ENCODE results near the gene SHF.

DNA sequence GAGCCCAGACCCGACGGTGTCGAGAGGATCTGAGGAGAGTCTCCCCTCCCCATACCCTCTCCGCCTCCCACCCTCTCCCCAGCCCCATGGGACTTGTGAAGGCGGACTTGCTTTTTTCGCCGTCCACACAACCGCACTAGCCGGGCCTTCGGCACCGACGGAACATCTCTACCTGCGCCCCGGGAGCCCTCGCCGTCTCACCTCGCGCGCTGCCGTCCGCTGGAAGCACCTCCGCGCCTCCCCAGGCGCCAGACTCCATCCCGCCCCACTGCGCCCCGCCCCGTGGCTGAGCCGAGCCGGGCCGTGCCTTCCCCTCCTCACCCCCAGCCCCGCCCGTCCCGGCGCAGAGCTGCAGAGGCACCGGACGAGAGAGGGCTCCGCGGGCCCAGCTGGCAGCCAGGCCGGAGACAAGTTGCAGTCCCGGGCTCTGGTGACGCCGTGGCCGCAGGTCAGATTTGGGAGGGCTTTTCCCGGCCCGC lies 58.1 kb downstream of the SHF start, which contains the start of the genes DUOX1 and DUOXA1:
- TF ChIP-seq POLR2A (IDR thresholded peaks at IDR 0.05) = no peak
- TF ChIP-seq, protein P1, sequence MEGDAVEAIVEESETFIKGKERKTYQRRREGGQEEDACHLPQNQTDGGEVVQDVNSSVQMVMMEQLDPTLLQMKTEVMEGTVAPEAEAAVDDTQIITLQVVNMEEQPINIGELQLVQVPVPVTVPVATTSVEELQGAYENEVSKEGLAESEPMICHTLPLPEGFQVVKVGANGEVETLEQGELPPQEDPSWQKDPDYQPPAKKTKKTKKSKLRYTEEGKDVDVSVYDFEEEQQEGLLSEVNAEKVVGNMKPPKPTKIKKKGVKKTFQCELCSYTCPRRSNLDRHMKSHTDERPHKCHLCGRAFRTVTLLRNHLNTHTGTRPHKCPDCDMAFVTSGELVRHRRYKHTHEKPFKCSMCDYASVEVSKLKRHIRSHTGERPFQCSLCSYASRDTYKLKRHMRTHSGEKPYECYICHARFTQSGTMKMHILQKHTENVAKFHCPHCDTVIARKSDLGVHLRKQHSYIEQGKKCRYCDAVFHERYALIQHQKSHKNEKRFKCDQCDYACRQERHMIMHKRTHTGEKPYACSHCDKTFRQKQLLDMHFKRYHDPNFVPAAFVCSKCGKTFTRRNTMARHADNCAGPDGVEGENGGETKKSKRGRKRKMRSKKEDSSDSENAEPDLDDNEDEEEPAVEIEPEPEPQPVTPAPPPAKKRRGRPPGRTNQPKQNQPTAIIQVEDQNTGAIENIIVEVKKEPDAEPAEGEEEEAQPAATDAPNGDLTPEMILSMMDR (IDR thresholded peaks at IDR 0.05) = no peak
